GM21723 (cell line): ENCODE measurements around the gene ZNF367.
"Not testable (repeated sequence)": the region's sequence is repeated elsewhere in the genome, so short reads cannot be mapped to it uniquely, and the experiment has no call there.

Experiments
- ATAC-seq: cut with Tn5 transposase; IDR thresholded peaks from one replicate; pipeline ENCODE4 v1.9.1; 2021; ENCODE audit warnings: mild to moderate bottlenecking, moderate library complexity; ENCODE audit not compliant: unreplicated experiment

The ZNF367 gene

GRCh38 chr9:96363175-96363967 is 54.8 kb downstream of the ZNF367 start:
- no peak for ATAC-seq

GRCh38 chr9:96362119-96362518 is 56.1 kb downstream of the ZNF367 start:
- ATAC-seq, result not testable (repeated sequence)

GRCh38 chr9:96361668-96362067 is 56.5 kb downstream of the ZNF367 start:
- ATAC-seq, result no peak

GRCh38 chr9:96360976-96361375 is 57.2 kb downstream of the ZNF367 start:
- no peak for ATAC-seq

GRCh38 chr9:96360523-96360922 is 57.6 kb downstream of the ZNF367 start:
- not testable (repeated sequence) for ATAC-seq

GRCh38 chr9:96350866-96351265 is 67.3 kb downstream of the ZNF367 start:
- ATAC-seq, result no peak

- no peak for ATAC-seq
Observed at GRCh38 chr9:96348261-96348660, 69.9 kb downstream of the ZNF367 start.

- ATAC-seq, result no peak
Observed at GRCh38 chr9:96345551-96345950, 72.6 kb downstream of the ZNF367 start.

- no peak for ATAC-seq
Observed at GRCh38 chr9:96344458-96345180, 73.6 kb downstream of the ZNF367 start.

GRCh38 chr9:96343515-96344360 is 74.4 kb downstream of the ZNF367 start:
- no peak for ATAC-seq

- no peak for ATAC-seq
Observed at GRCh38 chr9:96342571-96343245, 75.5 kb downstream of the ZNF367 start.

GRCh38 chr9:96340707-96341106 is 77.5 kb downstream of the ZNF367 start:
- ATAC-seq, result no peak

- ATAC-seq, result no peak
Observed at GRCh38 chr9:96338299-96338698, 79.9 kb downstream of the ZNF367 start.
